ENCODE measurements around the gene NLRP9. TPM values are rescaled to one million over a fixed set of nuclear protein-coding genes. Genes with fewer than 3 reads are reported as not detected.
"Not testable (repeated sequence)": the region's sequence is repeated elsewhere in the genome, so short reads cannot be mapped to it uniquely, and the experiment has no call there.

NLRP9 gene
- total RNA-seq, 1 donor from 2014 or later: not detected

GRCh38 chr19:55753401-55753800 is 15.2 kb upstream of the NLRP9 start:
- peaks cover 20% of the 10 kb centered on the region for H3K27me3 ChIP-seq (ENCODE audit: low read depth)
- no peak overlapping the region for H3K4me3 ChIP-seq
- H3K4me1 ChIP-seq: no peaks in the 10 kb centered on the region
- DNase-seq (no peak), ATAC-seq (no peak)
- no peaks in the 10 kb centered on the region for H3K36me3 ChIP-seq
- TF ChIP-seq, protein P1, sequence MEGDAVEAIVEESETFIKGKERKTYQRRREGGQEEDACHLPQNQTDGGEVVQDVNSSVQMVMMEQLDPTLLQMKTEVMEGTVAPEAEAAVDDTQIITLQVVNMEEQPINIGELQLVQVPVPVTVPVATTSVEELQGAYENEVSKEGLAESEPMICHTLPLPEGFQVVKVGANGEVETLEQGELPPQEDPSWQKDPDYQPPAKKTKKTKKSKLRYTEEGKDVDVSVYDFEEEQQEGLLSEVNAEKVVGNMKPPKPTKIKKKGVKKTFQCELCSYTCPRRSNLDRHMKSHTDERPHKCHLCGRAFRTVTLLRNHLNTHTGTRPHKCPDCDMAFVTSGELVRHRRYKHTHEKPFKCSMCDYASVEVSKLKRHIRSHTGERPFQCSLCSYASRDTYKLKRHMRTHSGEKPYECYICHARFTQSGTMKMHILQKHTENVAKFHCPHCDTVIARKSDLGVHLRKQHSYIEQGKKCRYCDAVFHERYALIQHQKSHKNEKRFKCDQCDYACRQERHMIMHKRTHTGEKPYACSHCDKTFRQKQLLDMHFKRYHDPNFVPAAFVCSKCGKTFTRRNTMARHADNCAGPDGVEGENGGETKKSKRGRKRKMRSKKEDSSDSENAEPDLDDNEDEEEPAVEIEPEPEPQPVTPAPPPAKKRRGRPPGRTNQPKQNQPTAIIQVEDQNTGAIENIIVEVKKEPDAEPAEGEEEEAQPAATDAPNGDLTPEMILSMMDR (IDR thresholded peaks at IDR 0.05): no peak
- H3K9me3 ChIP-seq: no peaks in the 10 kb centered on the region
- intact Hi-C loops (cut with DNase I): no loop called here
- H3K27ac ChIP-seq: no peak overlapping the region

GRCh38 chr19:55750715-55751114 is 12.5 kb upstream of the NLRP9 start:
- H3K4me1 ChIP-seq: no peaks in the 10 kb centered on the region
- no peak for DNase-seq
- H3K4me3 ChIP-seq: no peak overlapping the region
- no peaks in the 10 kb centered on the region for H3K36me3 ChIP-seq
- H3K9me3 ChIP-seq: no peaks in the 10 kb centered on the region
- ATAC-seq: no peak
- peaks cover 13% of the 10 kb centered on the region for H3K27me3 ChIP-seq (ENCODE audit: low read depth)
- no peak overlapping the region for H3K27ac ChIP-seq
- intact Hi-C loops (cut with DNase I): no loop called here
- TF ChIP-seq, protein P1 (IDR thresholded peaks at IDR 0.05): no peak

GRCh38 chr19:55730378-55730777 is 7.8 kb downstream of the NLRP9 start:
- H3K9me3 ChIP-seq; H3K27ac ChIP-seq; H3K27me3 ChIP-seq (ENCODE audit: low read depth); H3K4me1 ChIP-seq; DNase-seq; H3K36me3 ChIP-seq; intact Hi-C loops (cut with DNase I); H3K4me3 ChIP-seq; ATAC-seq: not testable (repeated sequence)

DNA sequence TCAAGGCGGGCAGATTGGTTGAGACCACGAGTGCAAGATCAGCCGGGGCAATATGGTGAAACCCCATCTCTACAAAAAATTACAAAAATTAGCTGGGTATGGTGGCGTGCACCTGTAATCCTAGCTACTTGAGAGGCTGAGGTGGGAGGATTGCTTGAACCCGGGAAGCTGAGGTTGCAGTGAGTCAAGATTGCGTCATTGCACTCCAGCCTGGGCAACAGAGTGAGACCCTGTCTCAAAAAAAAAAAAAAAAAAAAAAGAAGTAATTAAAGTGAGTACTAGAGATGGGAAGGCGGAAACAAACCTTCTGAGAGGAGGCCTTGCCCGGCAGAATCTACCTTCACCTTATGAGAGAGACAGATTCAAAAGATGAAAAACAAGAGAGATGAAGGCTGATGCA is 14.7 kb downstream of the NLRP9 start:
- no peaks in the 10 kb centered on the region for H3K4me1 ChIP-seq
- H3K36me3 ChIP-seq: no peaks in the 10 kb centered on the region
- intact Hi-C loops (cut with DNase I): no loop called here
- no peak overlapping the region for H3K4me3 ChIP-seq
- TF ChIP-seq, protein P1 (IDR thresholded peaks at IDR 0.05): no peak
- no peak overlapping the region for H3K27ac ChIP-seq
- no peaks in the 10 kb centered on the region for H3K9me3 ChIP-seq
- ATAC-seq: no peak
- H3K27me3 ChIP-seq (ENCODE audit: low read depth): peaks cover 16% of the 10 kb centered on the region
- no peak for DNase-seq

- no peak for DNase-seq
- H3K4me3 ChIP-seq: no peak overlapping the region
- no peaks in the 10 kb centered on the region for H3K9me3 ChIP-seq
- no peaks in the 10 kb centered on the region for H3K36me3 ChIP-seq
- no peaks in the 10 kb centered on the region for H3K4me1 ChIP-seq
- intact Hi-C loops (cut with DNase I): no loop called here
- TF ChIP-seq, protein P1 (IDR thresholded peaks at IDR 0.05): no peak
- H3K27me3 ChIP-seq (ENCODE audit: low read depth): peaks cover 40% of the 10 kb centered on the region
- H3K27ac ChIP-seq: no peak overlapping the region
- ATAC-seq: no peak
These were observed 17.4 kb downstream of the NLRP9 start for GRCh38 chr19:55720801-55721200.

DNA sequence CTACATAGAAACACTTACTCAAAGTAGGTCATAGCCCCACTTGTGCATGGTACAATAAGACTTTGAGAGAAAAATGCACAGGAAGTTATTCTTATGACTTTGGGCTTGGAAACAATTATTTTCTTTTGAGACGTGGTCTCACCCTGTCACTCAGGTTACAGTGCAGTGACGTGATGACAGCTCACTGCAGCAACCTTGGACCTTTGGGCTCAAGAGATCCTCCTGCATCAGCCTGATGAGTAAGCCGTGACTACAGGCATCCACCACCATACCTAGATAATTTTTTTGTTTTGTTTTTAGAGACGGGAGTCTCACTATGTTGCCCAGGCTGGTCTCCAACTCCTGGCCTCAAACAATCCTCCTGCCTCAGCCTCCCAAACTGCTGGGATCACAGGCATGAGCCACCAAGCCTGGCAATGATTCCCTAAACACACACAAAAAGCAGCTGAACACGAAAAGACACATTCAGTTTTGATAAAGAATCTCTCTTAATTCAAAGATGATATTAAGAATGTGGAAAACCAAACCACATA is 17.9 kb downstream of the NLRP9 start:
- intact Hi-C loops (cut with DNase I): no loop called here
- H3K27ac ChIP-seq: no peak overlapping the region
- no peaks in the 10 kb centered on the region for H3K36me3 ChIP-seq
- TF ChIP-seq, protein P1 (IDR thresholded peaks at IDR 0.05): no peak
- H3K4me1 ChIP-seq: no peaks in the 10 kb centered on the region
- H3K9me3 ChIP-seq: no peaks in the 10 kb centered on the region
- H3K4me3 ChIP-seq: no peak overlapping the region
- ATAC-seq (no peak), DNase-seq (no peak)
- peaks cover 43% of the 10 kb centered on the region for H3K27me3 ChIP-seq (ENCODE audit: low read depth)

DNA sequence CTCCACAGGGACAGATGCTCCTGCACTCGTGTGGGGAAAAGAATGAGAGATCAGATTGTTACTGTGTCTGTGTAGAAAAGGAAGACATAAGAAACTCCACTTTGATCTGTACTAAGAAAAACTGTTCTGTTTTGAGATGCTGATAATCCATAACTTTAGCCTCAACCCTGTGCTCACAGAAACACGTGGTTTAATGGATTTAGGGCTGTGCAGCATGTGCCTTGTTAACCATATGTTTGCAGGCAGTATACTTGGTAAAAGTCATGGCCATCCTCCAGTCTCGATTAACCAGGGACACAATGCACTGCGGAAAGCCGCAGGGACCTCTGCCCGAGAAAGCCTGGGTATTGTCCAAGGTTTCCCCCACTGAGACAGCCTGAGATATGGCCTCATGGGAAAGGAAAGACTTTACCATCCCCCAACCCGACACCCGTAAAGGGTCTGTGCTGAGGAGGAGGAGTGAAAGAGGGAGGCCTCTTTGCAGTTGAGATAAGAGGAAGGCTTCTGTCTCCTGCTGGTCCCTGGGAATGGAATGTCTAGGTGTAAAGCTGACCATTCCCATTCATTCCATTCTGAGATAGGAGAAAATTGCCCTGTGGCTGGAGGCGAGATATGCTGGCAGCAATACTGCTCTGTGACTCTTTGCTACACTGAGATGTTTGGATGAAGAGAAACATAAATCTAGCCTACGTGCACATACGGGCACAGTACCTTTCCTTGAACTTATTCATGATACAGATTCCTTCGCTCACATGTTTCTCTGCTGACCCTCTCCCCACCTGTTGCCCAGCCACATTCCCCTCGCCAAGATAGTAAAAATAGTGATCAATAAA is 20.1 kb downstream of the NLRP9 start:
- H3K9me3 ChIP-seq; H3K4me1 ChIP-seq; ATAC-seq; DNase-seq; H3K4me3 ChIP-seq; H3K36me3 ChIP-seq; intact Hi-C loops (cut with DNase I); H3K27ac ChIP-seq: not testable (repeated sequence)
- H3K27me3 ChIP-seq (ENCODE audit: low read depth): peaks cover 54% of the 10 kb centered on the region

All from lower lobe of right lung (tissue), 2 donors.